Skin of body (tissue), 2 donors: ENCODE results near the gene TAF10. TPM values are rescaled to one million over a fixed set of nuclear protein-coding genes. Genes with fewer than 3 reads are reported as not detected.

Source experiments
- DNase-seq: peaks from one replicate; lab custom pipeline; 2025; lab: John Stamatoyannopoulos, UW
- total RNA-seq: library from RNA; depleted of rRNA; stranded (reverse); fragments of >200 nt; gene quantifications from one replicate; pipeline ENCODE4 v1.2.3, GENCODE V29; 2014

The TAF10 gene
- total RNA-seq, 1 donor from 2014 or later: 15.3 TPM

GRCh38 chr11:6625832-6626420, 13.9 kb upstream of the TAF10 start:
- DNase-seq: no peak

GRCh38 chr11:6625156-6625831, 13.3 kb upstream of the TAF10 start:
- DNase-seq: no peak

DNA sequence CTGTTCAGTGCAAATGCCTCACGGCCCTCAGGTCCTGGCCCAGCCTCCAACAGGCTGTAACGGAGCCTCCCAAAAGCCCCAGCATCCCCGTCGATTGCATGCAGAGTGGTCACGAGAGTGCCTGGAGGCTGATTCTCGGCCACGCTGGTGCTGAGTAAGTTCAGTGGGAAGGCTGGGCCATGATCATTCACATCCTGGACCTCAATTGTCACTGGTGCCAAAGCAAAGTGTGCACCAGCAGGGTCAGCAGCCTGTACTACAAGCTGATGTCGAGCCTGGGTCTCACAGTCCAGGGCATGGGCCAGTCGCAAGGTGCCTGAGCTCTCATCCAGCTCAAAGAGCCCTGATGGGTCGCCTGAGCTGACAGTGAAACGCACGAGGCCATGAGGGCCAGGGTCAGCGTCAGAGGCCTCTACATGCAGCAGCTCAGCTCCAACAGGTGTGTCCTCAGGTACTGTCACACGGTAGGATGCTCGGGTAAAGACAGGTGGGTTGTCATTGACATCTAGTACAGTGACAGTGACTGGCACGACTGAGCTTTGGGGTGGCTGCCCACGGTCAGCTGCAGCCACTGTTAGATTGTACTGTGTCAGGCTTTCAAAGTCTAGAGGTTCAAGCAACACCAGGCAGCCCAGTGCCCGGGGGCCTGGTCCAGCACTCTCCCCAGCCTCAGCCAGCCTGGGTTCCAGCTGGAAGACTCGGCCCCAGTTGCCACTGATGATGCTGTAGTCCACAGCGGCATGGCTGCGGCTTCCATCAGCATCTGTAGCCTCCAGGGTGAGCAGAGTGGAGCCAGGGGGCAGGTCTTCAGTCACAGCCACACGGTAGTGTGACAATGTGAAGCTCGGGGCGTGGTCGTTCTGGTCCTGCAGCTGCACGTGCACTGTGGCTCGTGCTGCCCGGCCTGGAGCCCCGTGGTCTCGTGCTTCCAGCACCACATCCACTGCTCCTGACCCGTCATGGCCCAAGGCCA, 11.7 kb upstream of the TAF10 start:
- no peak for DNase-seq

DNA sequence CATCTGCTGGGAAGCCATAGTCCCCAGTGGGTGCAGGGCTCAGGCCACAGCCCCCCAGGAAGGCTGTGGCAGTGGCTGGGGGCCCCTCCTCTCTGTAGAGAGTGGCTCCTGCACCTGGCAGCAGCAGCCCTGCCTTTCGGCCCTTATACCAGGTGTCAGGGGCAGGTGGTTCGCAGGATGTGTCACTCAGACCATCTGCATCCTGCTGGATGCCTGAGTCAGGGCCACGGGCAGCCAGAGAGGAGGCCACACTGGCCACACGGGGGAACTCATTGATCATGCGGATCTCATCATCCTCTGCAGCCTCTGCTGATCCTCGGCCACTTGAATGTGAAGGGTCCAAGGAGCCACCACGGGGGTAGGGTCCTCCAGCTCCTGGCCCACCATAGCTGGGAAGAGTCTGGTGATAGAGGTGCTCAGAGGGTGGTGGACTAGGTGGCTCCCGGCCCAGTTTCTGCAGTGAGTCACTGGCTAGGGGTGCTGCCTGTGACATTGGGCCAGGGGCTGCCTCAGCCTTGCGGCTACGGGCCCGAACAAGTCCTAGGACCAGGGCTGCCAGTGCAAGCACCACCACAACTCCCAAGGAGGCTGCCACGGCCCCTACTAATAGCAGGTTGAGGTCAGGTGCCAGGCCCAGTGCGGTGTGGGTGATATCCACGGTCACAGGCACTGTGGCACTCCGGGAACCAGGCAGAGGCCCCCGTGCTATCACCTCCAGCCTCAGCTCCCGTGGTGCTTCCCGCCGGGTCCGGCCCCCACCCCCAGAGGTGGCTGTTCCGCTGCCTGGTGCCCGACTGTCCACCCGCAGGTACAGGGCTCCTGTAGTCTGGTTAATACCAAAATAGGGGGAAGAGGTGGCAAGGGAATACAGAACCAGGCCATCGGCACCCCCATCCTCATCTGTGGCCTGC, 10.5 kb upstream of the TAF10 start:
- DNase-seq: no peak

GRCh38 chr11:6621711-6622211, 9.7 kb upstream of the TAF10 start:
- no peak for DNase-seq

DNA sequence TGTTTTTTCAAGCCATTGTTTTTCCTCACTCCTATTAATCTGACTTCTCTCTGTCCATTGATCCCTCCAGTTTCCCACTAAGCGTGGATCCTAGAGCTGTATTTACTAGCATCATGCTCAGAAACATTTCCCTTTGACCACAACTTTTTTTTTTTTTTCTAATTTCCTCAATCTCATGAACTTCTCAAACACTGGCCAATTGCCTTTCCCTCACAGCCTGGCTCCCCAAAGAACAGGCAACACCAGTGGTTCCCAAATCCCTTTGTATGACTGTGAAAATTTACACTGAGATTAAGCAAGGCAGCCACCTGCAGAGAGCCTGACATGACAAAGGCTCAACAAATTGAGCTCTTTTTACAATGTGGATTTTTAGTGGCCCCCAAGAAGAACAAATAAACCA, 8.6 kb upstream of the TAF10 start:
- no peak for DNase-seq

- DNase-seq: peak; percentile 97
These were observed 7.2 kb upstream of the TAF10 start, which contains the start of gene TPP1 for GRCh38 chr11:6619004-6619745. Gene TPP1, minus strand, starts transcription at chr11:6619422. Its CDS starts 22 bp downstream, at chr11:6619400.

DNA sequence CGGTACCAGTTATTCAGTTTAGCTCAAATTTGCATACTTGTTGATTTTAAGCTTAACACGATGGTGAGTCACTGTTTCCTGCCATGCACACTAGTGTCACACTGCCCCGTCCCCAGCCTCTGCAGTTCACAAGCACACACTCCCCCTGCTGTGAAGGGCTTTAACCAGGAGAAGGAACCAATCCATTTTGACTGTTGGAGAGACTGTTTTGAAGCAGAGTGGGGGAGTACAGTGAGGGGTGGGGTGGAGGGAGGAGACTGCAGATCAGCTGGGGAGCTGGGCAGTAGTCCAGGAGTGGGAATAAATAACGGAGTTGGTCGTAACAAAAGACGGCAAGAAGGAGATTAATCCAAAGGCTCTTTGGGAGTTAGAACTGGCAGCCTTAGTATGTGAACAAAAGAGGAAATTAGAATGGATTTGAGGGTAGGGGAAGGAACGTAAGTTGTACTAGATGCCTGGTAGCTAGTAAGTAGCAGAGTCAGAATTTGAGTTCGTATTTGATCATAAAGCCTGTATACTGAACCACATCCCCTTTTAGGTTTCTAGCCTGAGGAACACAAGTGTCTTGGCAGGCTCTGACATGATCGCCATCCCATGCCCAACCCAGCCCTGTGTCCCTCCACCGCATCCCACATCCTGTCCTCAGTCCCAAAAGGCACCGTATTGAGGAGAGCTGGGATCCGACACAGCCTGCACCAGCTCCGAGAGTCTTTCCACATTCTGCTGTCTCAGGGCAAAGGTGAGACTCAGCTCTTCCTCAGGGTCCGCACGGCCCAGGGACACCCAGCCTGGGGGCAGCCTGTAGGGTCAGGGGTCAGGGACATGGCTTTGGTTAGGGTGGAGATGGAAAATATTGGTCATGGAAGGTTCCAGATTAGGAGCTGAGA, 6.3 kb upstream of the TAF10 start:
- DNase-seq: peak; percentile 53

DNA sequence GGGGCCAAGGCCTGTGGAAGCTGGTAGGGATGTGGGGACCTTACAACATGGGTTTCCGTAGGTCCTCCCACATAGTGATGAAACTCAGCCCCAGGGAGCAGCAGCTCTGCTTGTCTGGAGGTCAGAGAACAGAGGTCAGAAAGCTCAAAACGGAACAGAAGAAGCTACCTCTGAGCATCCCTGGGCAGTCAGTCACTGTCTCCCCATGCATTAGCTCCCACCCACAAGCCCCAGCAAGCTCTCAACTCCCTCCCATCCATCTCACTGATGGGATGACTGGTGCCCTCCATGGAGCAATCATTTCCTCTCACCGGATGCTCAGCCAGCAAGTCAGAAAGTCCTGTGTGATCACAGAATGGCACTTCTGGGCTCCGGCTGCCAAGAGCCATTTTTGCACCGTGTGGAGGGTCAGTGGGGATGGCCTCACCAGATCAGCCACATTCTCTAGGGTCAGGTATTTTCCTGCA, 5.3 kb upstream of the TAF10 start:
- DNase-seq: no peak

- DNase-seq: no peak
These were observed 4.7 kb upstream of the TAF10 start for GRCh38 chr11:6616596-6617250.

- DNase-seq: no peak
These were observed 4.0 kb upstream of the TAF10 start for GRCh38 chr11:6615882-6616585.

DNA sequence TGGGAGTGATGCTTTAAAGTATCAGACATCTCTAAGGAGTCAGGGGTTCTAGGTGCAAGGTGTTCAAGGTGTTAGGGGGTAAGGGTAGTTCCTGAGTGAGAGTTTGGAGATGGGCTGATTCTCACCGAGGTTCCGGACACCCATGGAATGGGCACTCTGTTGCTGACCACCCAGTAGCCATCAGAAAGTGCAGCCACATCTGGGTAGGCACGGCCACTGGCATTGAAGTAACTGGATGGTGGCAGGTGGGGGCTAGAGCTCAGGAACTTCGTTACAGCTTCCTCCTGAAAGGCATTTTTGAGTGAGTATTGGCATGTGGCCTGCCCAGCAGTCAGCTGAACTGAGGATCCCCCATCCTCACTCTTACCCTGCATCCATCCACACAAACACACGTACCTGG, 3.0 kb upstream of the TAF10 start:
- no peak for DNase-seq

DNA sequence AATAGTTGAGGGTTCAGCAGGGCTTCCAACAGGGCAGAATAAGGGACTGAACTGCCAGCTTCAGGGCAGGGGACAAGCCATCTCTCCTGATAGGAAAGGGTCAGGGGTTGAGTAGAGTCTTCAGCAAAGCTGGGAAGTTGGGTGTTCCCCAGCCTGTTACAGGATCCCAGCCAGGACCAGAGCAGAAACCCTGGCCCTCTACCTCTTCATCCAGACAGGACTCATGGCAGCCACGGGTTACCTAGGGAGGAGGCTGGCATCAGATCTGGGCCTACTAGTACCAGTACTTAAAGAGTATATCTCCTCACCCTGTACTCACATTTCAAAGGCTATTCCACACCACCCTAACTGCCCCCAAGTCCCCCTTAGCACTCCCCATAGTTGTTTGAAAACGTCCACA, 2.4 kb upstream of the TAF10 start:
- no peak for DNase-seq

- DNase-seq: no peak
These were observed 1.5 kb upstream of the TAF10 start for GRCh38 chr11:6613496-6613895.

- no peak for DNase-seq
These were observed 128 bp downstream of the TAF10 start for GRCh38 chr11:6611963-6612212.

DNA sequence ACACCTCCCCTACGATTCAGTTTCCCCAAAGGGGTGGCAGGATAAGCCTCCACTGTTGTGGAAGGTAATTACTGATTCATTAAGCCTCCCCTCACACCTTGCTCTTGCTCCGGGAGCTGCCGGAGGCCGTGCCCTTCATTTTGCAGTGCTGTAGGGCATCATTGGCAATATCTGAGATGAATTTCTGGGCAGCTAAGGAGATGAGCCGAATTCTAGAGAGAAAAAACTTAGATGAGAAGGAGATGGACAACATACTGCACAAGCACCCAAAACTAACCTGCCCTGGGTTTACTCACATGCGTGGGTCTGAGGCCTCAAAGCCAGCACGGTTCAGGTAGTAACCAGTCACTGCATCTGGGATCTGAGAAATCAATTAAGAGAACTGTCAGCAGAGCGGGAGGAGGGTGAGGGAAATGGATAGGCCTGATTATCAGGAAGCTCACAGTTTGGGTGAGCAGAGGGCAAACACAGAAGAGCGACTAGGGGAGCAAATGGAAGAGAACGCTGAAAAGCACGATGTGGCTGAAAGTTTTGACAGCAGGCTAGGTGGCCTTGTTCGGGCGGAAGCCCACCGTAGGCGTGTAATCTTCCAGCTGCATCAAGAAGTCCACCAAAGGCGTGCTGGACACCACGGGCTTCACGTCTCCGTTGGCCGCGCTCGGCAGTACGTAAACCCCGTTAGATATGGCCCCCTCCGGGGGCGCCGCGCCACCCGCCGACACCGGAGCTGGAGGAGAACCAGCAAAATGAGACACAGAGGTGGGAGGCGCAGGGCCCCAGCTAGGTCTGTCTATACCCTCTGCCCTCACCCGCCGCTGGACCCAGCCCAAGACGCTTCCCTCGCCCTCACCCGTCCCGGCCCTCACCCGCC, 689 bp downstream of the TAF10 start:
- DNase-seq: no peak

DNA sequence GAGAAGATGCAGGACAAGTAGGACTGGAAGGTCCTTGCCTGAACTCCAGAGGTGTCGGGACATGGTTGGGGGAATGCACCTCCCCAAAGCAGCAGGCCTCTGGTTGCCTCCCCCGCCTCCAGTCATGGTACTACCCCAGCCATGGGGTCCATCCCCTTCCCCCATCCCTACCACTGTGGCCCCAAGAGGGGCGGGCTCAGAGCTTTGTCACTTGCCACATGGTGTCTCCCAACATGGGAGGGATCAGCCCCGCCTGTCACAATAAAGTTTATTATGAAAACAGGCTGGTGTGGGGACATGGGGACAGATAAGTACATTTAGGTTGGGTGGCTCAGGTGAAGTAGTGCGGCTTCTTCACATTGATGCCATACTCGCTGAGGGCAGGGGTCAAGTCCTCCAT, 1.4 kb downstream of the TAF10 start:
- DNase-seq: no peak
